ENCODE measurements around the gene EMP3.

- TF ChIP-seq POLR2A (IDR thresholded peaks at IDR 0.05) (no peak), CTCF (IDR thresholded peaks at IDR 0.05) (no peak)
Measured at GRCh38 chr19:48302600-48302959, 22.8 kb upstream of the EMP3 start.

Data from gastroesophageal sphincter (tissue), 3 donors.